ENCODE data around the gene WDTC1.

- no peak for TF ChIP-seq CTCF (IDR thresholded peaks at IDR 0.05)
- TF ChIP-seq POLR2A (IDR thresholded peaks at IDR 0.05): no peak
- no peak for TF ChIP-seq EP300 (IDR thresholded peaks at IDR 0.05; ENCODE audit: low read depth)
Observed at GRCh38 chr1:27292106-27292505, 57.7 kb downstream of the WDTC1 start.
